Hair follicular keratinocyte (primary cell): ENCODE measurements around the gene MARK4. TPM values are rescaled to one million over a fixed set of nuclear protein-coding genes. Genes with fewer than 3 reads are reported as not detected.

ENCODE experiments used
- total RNA-seq: library from RNA; depleted of rRNA; stranded (reverse); fragments of >200 nt; gene quantifications from 2 replicates; pipeline ENCODE4 v1.2.3, GENCODE V29; 2015

The MARK4 gene
- 19.8 and 21.3 TPM in 2 replicates for total RNA-seq

GRCh38 chr19:45250832-45251451 is at the start of gene MARK4:
MARK4 (plus strand) TSS chr19:45251271; CDS start chr19:45251589, 318 bp downstream.

DNA sequence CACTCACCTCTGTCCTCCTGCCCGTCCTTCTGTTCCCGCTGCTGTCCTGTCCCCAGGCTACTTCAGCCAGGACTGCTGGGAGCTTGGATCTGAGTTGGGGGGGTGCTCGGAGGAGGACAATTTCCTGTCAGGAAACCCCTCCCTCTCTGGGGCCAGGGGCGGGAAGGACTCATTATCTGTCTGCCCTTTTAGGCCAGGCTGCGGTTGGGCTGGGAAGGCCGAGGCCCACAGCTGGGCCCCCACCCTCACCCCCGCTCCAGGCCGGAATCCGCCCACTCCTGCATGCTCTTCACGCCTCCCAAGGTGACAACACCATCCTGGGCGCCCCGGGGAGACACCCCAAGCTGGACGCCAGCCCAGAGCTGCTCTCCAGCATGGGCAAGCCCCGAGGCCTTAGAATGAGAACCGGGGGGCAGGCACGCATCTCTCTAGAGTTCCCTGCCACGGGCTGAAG is 5.7 kb upstream of the MARK4 start, which contains the start of gene EXOC3L2:
Gene EXOC3L2, minus strand, starts transcription at position 74 of the 454 bp plus-strand sequence. CDS start 6,362 bp downstream, outside the sequence.

GRCh38 chr19:45322744-45323281 is 71.7 kb downstream of the MARK4 start, which contains the start of gene CKM:
CKM (minus strand) TSS chr19:45322875; CDS start chr19:45319713, 3,162 bp downstream.

GRCh38 chr19:45340232-45340898 is 89.3 kb downstream of the MARK4 start, which contains the start of gene KLC3:
KLC3 (plus strand) TSS chr19:45340750; CDS start chr19:45345542, 4,792 bp downstream.

Other genes starting within 250 kb of the MARK4 start
- 20.6 and 35.7 TPM in 2 replicates for gene RELB, start 249.8 kb upstream of the MARK4 start, total RNA-seq
- gene CLASRP, start 212.2 kb upstream of the MARK4 start, total RNA-seq: 30.8 and 54.7 TPM in 2 replicates
- gene ZNF296, start 174.8 kb upstream of the MARK4 start, total RNA-seq: 0.55 and 2.0 TPM in 2 replicates
- gene GEMIN7, start 172.0 kb upstream of the MARK4 start, total RNA-seq: 29.5 and 36.8 TPM in 2 replicates
- 28.1 and 30.3 TPM in 2 replicates for gene PPP1R37, start 158.1 kb upstream of the MARK4 start, total RNA-seq
- 1.1 and 2.1 TPM in 2 replicates for gene NKPD1, start 90.3 kb upstream of the MARK4 start, total RNA-seq
- 9.0 and 13.2 TPM in 2 replicates for gene TRAPPC6A, start 73.0 kb upstream of the MARK4 start, total RNA-seq
- 7.7 and 7.8 TPM in 2 replicates for gene BLOC1S3, start 72.5 kb upstream of the MARK4 start, total RNA-seq
- 0.38 and 2.0 TPM in 2 replicates for gene EXOC3L2, start 5.9 kb upstream of the MARK4 start, total RNA-seq
- gene CKM, start 71.6 kb downstream of the MARK4 start, total RNA-seq: not detected in 2 replicates
- gene KLC3, start 89.5 kb downstream of the MARK4 start, total RNA-seq: 49.6 and 69.6 TPM in 2 replicates
- 12.9 and 18.0 TPM in 2 replicates for gene ERCC2, start 119.3 kb downstream of the MARK4 start, total RNA-seq
- 93.5 and 112 TPM in 2 replicates for gene PPP1R13L, start 153.8 kb downstream of the MARK4 start, total RNA-seq
- gene POLR1G, start 155.4 kb downstream of the MARK4 start, total RNA-seq: 10.3 and 17.2 TPM in 2 replicates
- gene ERCC1, start 172.6 kb downstream of the MARK4 start, total RNA-seq: 209 and 217 TPM in 2 replicates
- gene FOSB, start 216.7 kb downstream of the MARK4 start, total RNA-seq: 6.6 and 7.5 TPM in 2 replicates
- 6.7 and 16.6 TPM in 2 replicates for gene RTN2, start 245.8 kb downstream of the MARK4 start, total RNA-seq
- gene PPM1N, start 247.2 kb downstream of the MARK4 start, total RNA-seq: 1.9 and 4.1 TPM in 2 replicates